Natural killer cell (primary cell): ENCODE measurements around the gene TBX15. TPM values are rescaled to one million over a fixed set of nuclear protein-coding genes. Genes with fewer than 3 reads are reported as not detected.

Source experiments
- ATAC-seq, 3 donors: fragments of 150-1000 bp in 2 of 3; fragments of 200-7000 bp in 1 of 3; cut with Tn5 transposase; 1 replicate in 1 of 3; 2 replicates in 2 of 3; pipeline ENCODE4 v1.10.0; 2021; ENCODE audit warnings: mild to moderate bottlenecking in 2 of 3, moderate library complexity in 2 of 3
- DNase-seq, 2 donors: peaks; one replicate each; pipeline versions ENCODE4 v3.0.0 to v3.0.0-alpha.2; 2013 to 2021; ENCODE audit warnings: mixed read lengths in 1 of 2
- H3K27ac ChIP-seq: one replicate; pipeline ENCODE4 v1.5.1; 2013; ENCODE audit warnings: mild to moderate bottlenecking, low read length
- H3K27me3 ChIP-seq: one replicate; pipeline ENCODE4 v1.6.1; 2013; ENCODE audit warnings: low read length; ENCODE audit not compliant: control insufficient read depth, insufficient read depth
- H3K36me3 ChIP-seq: one replicate; pipeline ENCODE4 v1.6.1; 2013; ENCODE audit warnings: low read length; ENCODE audit not compliant: control insufficient read depth, insufficient read depth
- H3K4me1 ChIP-seq: one replicate; pipeline ENCODE4 v1.6.1; 2013; ENCODE audit warnings: low read length; ENCODE audit not compliant: control insufficient read depth, insufficient read depth
- H3K4me3 ChIP-seq: one replicate; pipeline ENCODE4 v1.5.1; 2013; ENCODE audit warnings: low read length
- H3K9me3 ChIP-seq: one replicate; pipeline ENCODE4 v1.6.1; 2013; ENCODE audit warnings: low read length; ENCODE audit not compliant: control insufficient read depth, insufficient read depth
- H3K27ac Mint-ChIP-seq, 2 donors: one replicate each; pipeline ENCODE4 v1.8.0; 2022; ENCODE audit warnings: mild to moderate bottlenecking in 2 of 2, mixed read lengths in 2 of 2, moderate library complexity in 1 of 2
- H3K27me3 Mint-ChIP-seq, 2 donors: one replicate each; pipeline ENCODE4 v1.8.0; 2022; ENCODE audit warnings: low read depth in 2 of 2, mixed read lengths in 2 of 2
- H3K36me3 Mint-ChIP-seq: one replicate; pipeline ENCODE4 v1.8.0; 2022; ENCODE audit warnings: mixed read lengths
- H3K4me1 Mint-ChIP-seq, 2 donors: one replicate each; pipeline ENCODE4 v1.8.0; 2022; ENCODE audit warnings: mixed read lengths in 2 of 2
- H3K4me3 Mint-ChIP-seq: one replicate; pipeline ENCODE4 v1.8.0; 2022; ENCODE audit warnings: mild to moderate bottlenecking, moderate library complexity, mixed read lengths
- H3K9me3 Mint-ChIP-seq, 2 donors: one replicate each; pipeline ENCODE4 v1.8.0; 2022; ENCODE audit warnings: mixed read lengths in 2 of 2
- WGBS: methylation state at CpG from one replicate; pipeline ENCODE4 v1.1.7; 2013; ENCODE audit warnings: missing lambda C conversion rate; ENCODE audit not compliant: insufficient coverage; 5-methylcytosine and 5-hydroxymethylcytosine counted together
- intact Hi-C: fragments of 100-400 bp; cut with micrococcal nuclease; formaldehyde crosslinking; loops from one replicate; pipeline ENCODE4 v1.14.2; 2022
- total RNA-seq, 4 donors: library from RNA; stranded (reverse); fragments of 120-200 nt in 1 of 4; gene quantifications; one replicate each; pipeline versions ENCODE4 v1.2.3 to v1.2.4, GENCODE V29; 2013 to 2022
- TF ChIP-seq, protein P1 (sequence below): fragments of 200-600 bp; IDR thresholded peaks from one replicate; pipeline ENCODE4 v1.8.0; 2022; ENCODE audit warnings: antibody characterized with exemption

TBX15 gene
- total RNA-seq, 3 donors from 2014 or later (not counting 1 experiment from before 2014, with no cell fraction given) = not detected

DNA sequence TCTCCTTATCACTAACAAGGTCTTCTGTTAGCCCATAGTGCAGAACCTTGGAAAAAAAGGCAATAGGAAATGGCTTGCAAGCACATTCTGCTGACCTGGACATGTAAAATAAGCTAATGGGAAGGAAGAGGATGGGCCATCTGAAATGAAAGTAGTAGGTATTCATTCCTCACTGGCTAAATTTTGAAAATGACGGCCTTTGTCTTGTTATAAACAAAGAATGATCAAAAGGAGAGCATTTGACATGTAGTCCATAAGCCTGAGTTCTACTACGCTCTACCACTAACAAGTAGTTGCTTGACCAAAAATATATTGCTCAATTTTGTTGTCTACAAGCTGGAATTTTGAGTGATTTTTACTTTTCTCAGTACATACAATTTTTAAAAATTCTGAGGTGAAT, 75.6 kb downstream of the TBX15 start:
- ATAC-seq = no peak
- no peak overlapping the region for H3K4me3 Mint-ChIP-seq

DNA sequence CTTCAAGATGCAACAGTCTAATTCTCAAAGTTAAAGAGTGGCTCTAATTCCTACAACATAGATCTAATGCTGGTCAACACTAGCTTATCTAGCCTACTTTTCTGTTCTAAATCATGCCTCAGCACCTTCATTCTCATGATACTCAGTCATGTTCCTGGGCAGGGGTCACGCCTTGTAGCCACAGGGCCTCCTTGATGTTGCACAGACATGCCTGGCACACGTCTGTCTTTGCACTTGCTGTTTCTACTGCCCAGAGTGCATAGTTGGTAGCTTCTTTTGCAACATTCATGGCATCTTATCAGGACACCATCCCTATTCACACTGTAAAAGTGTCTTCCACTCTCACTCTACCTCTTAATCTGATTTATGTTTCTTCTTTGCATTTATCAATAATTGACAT, 76.6 kb downstream of the TBX15 start:
- Histone ChIP-seq H3K27me3 (no peaks in the 10 kb centered on the region), H3K4me1 (no peaks in the 10 kb centered on the region), H3K9me3 (no peaks in the 10 kb centered on the region), H3K4me3 (no peak overlapping the region), H3K27ac (no peak overlapping the region), H3K36me3 (no peaks in the 10 kb centered on the region)
- H3K27me3 Mint-ChIP-seq = no peaks in the 10 kb centered on the region
- peaks cover 11 to 13% of the 10 kb centered on the region in 2 donors for H3K9me3 Mint-ChIP-seq
- no peak overlapping the region for H3K4me3 Mint-ChIP-seq
- no peaks in the 10 kb centered on the region for H3K36me3 Mint-ChIP-seq
- ATAC-seq (no peak), DNase-seq (no peak)
- no peaks in the 10 kb centered on the region for H3K4me1 Mint-ChIP-seq
- intact Hi-C loops = no loop called here
- no peak overlapping the region for H3K27ac Mint-ChIP-seq
- TF ChIP-seq, protein P1, sequence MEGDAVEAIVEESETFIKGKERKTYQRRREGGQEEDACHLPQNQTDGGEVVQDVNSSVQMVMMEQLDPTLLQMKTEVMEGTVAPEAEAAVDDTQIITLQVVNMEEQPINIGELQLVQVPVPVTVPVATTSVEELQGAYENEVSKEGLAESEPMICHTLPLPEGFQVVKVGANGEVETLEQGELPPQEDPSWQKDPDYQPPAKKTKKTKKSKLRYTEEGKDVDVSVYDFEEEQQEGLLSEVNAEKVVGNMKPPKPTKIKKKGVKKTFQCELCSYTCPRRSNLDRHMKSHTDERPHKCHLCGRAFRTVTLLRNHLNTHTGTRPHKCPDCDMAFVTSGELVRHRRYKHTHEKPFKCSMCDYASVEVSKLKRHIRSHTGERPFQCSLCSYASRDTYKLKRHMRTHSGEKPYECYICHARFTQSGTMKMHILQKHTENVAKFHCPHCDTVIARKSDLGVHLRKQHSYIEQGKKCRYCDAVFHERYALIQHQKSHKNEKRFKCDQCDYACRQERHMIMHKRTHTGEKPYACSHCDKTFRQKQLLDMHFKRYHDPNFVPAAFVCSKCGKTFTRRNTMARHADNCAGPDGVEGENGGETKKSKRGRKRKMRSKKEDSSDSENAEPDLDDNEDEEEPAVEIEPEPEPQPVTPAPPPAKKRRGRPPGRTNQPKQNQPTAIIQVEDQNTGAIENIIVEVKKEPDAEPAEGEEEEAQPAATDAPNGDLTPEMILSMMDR = no peak
- WGBS = 78% methylated on average over 2 of the region's 2 CpGs

More for the DNA sequence above, 75.6 kb downstream of the TBX15 start:
- Mint-ChIP-seq H3K27ac (no peak overlapping the region), H3K36me3 (no peaks in the 10 kb centered on the region), H3K27me3 (no peaks in the 10 kb centered on the region), H3K4me1 (no peaks in the 10 kb centered on the region), H3K9me3 (peaks cover 11 to 15% of the 10 kb centered on the region in 2 donors)
- H3K27me3 ChIP-seq = no peaks in the 10 kb centered on the region
- intact Hi-C loops = no loop called here
- no peak for DNase-seq
- WGBS = 92% methylated on average over 1 of the region's 2 CpGs
- H3K4me3 ChIP-seq = no peak overlapping the region
- no peak overlapping the region for H3K27ac ChIP-seq
- H3K9me3 ChIP-seq = no peaks in the 10 kb centered on the region
- no peaks in the 10 kb centered on the region for H3K4me1 ChIP-seq
- no peaks in the 10 kb centered on the region for H3K36me3 ChIP-seq
- TF ChIP-seq, protein P1 = no peak

- intact Hi-C loops = no loop called here
- Histone ChIP-seq H3K4me3 (no peak overlapping the region), H3K27me3 (no peaks in the 10 kb centered on the region), H3K27ac (no peak overlapping the region), H3K9me3 (no peaks in the 10 kb centered on the region), H3K4me1 (no peaks in the 10 kb centered on the region), H3K36me3 (no peaks in the 10 kb centered on the region)
- TF ChIP-seq, protein P1 = no peak
- Mint-ChIP-seq H3K4me3 (no peak overlapping the region), H3K4me1 (no peaks in the 10 kb centered on the region), H3K27me3 (no peaks in the 10 kb centered on the region), H3K36me3 (no peaks in the 10 kb centered on the region), H3K9me3 (peaks cover 8 to 10% of the 10 kb centered on the region in 2 donors), H3K27ac (no peak overlapping the region)
- no peak for DNase-seq
- ATAC-seq = no peak
These were observed 80.7 kb downstream of the TBX15 start for GRCh38 chr1:118907466-118907865.

DNA sequence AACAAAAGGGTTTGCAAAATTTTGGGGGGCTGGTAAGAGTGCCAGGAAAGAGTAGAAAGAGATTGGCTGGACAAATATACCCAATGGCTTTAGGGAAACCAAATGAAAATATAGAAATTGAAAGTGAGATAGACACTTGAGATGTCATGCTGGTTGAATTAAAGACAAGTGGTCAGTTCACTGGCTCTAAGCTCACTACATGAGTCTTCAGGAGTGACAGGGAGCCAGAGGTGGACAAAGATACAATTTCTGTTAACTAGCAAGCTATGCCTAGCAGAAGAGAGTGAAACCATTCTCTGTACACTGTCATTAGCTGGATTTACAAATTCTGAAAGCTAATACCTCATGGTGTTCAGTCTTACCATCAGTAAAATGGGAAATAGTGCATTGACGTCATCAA, 82.5 kb downstream of the TBX15 start:
- Mint-ChIP-seq H3K9me3 (peaks cover 5 to 6% of the 10 kb centered on the region in 2 donors), H3K36me3 (no peaks in the 10 kb centered on the region)

More for the DNA sequence above, 82.5 kb downstream of the TBX15 start:
- no peaks in the 10 kb centered on the region for H3K4me1 ChIP-seq
- Mint-ChIP-seq H3K27me3 (no peaks in the 10 kb centered on the region), H3K4me1 (no peaks in the 10 kb centered on the region), H3K27ac (no peak overlapping the region), H3K4me3 (no peak overlapping the region)
- 82% methylated on average over 1 of the region's 1 CpG for WGBS
- TF ChIP-seq, protein P1 = no peak
- ATAC-seq = no peak
- H3K27me3 ChIP-seq = no peaks in the 10 kb centered on the region
- H3K27ac ChIP-seq = no peak overlapping the region
- no peak overlapping the region for H3K4me3 ChIP-seq
- no peaks in the 10 kb centered on the region for H3K36me3 ChIP-seq
- no peaks in the 10 kb centered on the region for H3K9me3 ChIP-seq
- DNase-seq = no peak
- intact Hi-C loops = no loop called here
